NCI-H774 (cell line): ENCODE data around the gene PARP11.

ENCODE experiments used
- DNase-seq: peaks from one replicate; lab custom pipeline; 2025; lab: John Stamatoyannopoulos, UW

The PARP11 gene, protein sequence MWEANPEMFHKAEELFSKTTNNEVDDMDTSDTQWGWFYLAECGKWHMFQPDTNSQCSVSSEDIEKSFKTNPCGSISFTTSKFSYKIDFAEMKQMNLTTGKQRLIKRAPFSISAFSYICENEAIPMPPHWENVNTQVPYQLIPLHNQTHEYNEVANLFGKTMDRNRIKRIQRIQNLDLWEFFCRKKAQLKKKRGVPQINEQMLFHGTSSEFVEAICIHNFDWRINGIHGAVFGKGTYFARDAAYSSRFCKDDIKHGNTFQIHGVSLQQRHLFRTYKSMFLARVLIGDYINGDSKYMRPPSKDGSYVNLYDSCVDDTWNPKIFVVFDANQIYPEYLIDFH

DNA sequence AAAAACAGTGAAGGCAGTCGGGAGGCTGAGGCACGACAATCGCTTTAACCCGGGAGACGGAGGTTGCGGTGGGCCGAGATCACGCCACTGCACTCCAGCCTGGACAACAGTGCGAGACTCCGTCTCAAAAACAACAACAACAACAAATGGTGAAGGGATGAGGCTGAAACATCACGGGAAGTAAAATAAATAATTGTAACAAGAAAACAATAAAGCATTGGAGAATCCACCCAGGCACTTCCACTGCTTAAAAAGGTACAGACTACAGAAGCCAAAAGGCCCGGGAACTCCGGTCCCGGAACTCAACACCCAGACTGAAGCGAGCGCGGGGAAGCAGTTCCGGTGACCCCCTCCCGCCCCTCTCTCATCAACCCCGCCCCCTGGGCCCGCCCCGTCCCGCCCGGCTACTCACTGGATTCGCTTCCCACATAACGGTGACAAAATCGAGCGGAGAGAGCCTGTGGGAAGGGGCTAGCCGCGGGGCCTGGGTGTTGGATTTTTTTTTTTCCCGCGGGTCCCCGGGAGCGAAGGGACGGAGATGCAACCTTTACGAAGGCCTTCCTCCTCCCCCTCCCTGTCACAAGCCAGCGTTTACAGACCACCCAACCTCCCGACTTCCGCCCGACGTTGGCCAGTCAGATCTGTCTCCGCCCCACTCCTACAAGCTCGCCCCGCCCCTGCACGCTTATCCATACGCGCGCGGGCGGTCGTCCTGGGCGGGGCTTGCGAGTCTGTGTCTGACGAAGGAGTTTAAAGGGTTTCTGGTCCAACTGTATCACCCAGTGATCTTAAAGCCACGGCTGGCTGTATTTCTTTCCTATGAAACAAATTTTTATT, at the start of gene PARP11:
TSS of gene PARP11 (minus strand) at position 600 of the 837 bp plus-strand sequence. CDS start at position 430, 170 bp downstream.
- peak; percentile 98 for DNase-seq

DNA sequence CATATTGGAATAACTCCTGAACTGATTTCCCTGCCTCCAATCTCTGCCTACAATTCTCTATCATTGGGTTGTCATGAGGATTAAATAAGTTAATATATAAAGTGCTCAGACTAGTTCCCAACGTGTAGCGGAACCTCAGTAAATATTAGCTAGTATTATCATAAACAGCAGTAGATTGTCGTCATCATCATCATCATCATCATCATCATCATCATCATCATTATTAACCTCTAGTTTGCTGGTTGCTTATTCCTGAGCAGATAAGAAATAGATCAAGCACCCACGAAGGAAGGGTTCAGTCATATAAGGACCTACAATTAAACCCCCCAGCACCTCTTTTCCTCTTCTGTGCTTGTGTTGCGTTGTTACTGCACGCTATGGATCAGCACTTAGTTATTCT, 48.8 kb upstream of the PARP11 start:
- no peak for DNase-seq

DNA sequence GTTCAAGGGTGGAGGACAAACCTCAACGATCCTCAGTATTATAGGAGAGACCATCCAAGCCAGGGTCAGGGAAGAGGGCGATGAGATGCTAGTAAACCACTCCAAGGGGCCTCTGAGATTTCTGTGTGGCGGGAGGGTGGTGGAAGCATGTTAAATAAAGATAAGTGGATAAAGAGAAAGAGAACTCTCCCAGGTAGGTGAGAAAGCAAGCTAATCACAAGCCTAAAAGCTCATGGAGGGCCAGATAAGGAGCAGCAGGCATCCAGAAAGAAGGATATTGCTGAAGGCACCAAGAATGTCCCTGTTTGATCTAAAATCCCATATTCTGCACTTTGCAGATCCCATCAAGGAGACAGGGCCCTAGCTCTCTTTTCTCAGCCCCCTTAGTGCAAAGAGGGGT, 48.3 kb upstream of the PARP11 start:
- no peak for DNase-seq

DNA sequence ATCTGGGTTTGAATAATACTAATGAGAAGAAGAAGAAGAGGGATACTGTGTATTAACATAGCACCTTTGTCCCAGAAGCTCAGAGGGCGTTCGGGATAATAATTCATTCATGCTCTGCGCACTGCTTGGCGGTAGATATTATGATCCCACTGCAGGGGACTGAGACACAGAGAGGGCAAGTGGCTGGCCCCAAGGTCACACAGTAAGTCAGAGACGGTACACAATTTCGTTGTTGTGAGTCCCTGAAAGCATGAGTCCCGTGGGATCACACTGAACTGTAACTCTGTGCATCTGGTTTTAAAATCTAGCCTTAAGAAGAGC, 47.9 kb upstream of the PARP11 start:
- no peak for DNase-seq

DNA sequence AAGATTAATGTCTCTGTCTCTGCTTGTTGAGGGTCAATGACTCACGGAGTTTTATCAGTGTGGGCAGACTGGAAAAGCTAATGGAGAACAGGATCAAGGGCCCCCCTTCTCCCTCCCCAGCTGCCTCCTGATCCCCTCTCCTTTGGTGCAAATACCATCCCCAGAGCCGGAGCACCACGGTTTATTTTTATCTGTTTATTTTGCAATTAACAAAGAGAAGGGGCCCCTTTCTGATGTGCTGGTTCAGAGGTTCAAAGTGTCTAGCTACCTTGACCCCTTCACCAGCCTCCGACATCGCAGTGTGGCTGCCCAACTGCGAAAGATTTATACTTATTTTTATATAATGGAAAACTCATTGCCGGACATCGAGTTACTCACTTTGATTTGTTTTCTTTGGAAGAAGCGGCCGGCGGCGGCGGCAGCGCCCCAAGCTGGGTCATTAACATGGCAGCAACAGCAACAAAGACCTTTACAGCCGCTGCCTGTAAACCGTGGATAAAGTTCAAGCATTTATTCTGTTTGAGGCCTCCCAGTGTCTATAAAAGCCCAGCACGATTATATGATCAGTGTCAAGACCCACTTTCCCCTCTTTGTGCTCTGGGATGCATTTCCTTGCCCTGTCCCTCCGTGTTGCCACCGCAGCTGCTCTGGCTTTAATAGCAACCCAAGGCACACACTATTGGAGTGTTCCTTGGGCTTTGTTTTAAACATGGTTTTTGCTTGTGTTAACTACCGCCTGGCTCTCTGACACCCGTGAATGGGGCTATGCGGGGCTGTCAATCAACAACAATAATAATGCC, 47.4 kb upstream of the PARP11 start:
- no peak for DNase-seq

DNA sequence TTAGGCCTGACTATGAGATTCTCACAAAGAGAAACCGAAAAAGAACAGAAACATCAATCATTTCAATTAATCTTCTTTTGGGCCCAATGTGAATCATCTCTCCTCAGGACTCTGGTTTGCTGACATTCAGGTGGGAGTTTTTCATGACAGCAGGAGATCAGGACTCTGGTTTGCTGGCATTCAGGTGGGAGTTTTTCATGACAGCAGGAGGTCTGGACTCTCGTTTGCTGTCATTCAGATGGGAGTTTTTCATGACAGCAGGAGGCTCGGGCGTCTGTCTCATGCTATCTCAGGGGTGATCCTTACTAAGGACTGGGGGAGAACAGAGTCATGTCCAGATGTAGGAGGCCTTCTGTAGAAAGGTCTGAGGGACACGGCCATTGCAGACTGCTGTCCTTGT, 40.1 kb upstream of the PARP11 start:
- no peak for DNase-seq

DNA sequence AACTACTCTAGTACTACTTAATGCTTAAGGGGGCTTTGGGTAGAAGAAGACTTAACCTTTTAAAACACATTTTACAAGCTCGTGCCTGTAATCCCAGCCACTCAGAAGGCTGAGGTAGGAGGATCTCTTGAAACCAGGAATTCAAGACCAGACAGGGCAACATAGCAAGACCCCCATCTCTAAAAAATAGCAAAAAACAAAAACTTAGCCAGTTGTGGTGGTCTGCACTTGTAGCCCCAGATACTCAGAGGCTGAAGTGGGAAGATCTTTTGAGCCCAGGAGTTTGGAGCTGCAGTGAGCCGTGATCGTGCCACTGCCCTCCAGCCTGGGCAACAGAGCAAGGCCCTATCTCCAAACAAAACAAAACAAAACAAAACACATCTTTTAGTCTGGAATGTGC, 39.7 kb upstream of the PARP11 start:
- DNase-seq: no peak

DNA sequence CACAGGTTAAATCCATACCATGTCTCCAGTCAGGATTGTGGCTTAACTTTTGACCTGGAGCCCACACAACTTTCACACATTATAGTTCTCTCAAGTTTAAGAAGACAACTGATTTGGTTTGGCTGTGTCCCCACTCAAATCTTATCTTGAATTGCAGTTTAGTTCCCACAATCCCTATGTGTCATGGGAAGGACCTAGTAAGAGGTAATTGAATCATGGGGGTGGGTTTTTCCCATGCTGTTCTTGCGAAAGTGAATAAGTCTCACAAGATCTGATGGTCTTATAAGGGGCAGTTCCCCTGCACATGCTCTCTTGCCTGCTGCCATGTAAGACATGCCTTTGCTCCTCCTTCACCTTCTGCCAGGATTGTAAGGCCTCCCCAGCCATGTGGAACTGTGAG, 38.2 kb upstream of the PARP11 start:
- DNase-seq: no peak

DNA sequence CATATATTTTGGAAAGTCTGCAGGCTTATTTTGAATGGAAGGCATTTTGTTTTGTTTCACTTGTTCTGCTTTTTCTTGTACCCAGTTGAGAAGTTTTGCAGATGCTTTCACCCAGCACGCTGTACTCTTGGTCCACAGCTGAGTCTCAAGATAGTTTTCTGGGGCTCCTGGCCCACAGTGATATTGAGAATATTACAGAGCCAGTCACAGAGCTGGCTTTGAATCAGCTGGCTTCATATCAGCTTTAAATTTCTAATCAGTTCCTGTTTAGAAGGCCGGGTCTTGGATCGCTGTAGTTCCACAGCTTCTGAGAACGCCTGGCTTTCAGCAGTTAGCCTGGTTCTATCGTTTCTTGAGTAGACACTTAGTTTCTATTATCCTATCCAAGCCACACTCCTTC, 32.5 kb upstream of the PARP11 start:
- no peak for DNase-seq

DNA sequence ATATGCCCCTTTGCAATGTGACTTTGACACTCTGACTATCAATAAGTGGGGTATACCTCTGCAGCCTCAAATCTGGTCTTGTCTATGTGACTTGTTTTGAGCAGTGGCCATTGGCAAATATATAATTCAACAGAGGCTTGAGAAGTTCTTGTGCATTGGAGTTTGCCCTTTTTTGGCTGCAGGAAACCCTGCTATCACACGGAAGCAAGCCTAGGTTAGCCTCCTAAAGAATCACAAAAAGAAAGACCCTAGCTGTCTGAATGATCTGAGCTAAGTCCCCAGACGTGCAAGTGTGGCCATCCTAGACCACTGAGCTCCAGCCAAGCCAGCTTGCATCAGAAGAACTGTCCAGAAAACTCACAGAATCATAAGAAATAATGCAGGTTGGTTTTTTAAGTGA, 31.8 kb upstream of the PARP11 start:
- DNase-seq: no peak

DNA sequence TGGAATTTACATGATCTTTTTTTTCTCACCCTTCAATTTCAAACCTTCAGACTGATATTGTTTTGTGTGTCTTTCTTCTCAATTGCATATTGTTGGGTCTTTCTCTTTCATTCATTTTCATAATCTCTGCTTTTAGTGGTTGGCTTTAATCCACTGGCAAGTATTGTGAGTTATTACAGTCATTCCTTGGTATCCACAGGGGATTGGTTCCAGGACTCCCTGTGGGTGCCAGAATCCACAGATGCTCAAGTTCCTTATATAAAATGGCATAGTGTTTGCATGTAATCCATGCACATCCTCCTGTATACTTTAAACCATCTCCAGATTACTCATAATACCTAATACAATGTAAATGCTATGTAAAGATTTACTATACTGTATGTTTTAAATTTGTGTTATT, 29.7 kb upstream of the PARP11 start:
- no peak for DNase-seq

DNA sequence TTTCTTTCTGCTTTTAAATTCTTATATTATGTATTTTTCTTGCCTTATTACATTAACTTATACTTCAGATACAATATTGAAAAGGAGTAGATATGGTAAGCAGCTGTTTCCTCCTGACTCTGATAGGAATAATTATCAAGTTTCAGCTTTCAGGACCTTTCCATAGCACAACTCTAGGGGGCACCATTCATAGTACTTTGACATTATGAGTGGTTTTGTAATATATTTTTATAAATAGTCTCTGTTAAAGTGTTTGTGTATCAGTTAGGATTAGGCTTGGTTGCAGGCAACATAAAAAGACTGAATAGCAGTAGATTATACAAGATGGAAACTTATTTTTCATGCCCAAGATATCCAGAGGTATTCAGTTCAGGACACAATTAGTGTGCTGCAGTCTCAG, 27.9 kb upstream of the PARP11 start:
- no peak for DNase-seq

DNA sequence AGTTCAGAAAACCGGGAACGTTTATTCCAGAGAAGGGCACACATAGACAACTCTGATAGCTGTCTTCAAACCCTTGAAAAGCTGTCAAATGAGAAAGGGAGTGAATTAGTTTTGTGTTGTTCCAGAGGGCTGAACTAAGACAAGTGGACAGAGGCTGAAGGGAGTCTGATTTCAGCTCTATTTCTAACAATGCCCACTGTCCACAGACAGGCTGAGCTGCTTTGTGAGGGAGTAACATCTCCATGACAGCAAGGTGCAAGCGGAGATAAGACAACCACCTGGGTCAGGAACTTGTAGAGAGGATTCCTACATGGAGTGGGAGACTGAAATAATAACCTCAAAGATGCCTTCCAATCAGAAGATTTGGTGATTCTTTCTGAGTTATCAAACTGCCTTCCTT, 25.6 kb upstream of the PARP11 start:
- no peak for DNase-seq

DNA sequence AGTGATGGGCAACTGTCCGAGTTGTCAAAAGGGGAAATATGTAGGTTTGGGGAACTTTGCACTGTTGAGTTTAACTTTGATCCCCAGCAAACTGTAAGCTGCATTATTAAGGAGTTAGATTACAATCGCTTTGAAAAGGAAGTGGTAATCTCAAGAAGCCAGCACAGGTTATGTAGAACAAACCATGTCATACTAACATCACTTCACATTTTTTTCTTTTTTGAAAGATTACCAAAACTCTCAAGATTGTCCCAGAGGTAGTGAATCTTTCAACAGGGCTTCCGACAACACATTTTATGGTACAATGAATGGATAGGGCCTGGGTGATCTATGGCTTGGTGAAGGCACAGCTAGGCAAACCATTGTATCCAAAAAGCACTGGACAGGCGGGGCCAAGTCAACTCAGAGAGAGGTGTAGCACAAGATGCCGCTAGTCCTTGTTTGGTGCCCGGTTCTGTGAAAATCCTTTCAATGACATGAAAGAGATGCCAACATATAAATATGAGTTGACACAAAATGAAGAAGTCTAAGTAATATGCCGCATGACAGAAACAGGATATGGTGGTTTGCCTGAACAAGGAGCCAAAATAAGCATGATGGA, 24.3 kb upstream of the PARP11 start:
- DNase-seq: no peak

DNA sequence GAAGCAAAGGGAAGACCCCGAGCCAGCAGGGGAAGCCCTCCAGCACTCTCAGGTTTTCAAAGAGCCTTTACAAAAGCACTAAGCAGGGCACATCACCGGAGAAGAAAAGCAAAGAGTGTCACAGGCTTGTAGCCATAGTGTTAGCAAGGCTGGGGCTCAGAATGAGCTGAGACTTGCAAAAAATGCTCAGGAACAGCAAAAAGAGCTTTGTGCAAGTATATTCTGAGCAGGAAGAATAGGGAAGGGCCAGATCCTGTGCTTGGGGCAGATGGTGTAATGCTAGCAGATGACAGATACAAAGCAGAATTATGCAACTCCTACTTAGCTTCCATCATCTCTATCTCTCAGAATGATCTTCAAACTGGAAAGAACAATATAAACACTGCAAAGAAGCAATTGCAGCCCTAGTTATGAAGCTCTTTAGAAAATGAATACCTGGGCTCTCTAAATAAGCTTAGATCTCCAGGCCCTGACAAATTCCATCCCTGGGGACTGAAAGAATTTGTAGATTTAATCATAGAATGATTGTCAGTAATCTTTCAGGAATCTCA, 23.7 kb upstream of the PARP11 start:
- DNase-seq: no peak

DNA sequence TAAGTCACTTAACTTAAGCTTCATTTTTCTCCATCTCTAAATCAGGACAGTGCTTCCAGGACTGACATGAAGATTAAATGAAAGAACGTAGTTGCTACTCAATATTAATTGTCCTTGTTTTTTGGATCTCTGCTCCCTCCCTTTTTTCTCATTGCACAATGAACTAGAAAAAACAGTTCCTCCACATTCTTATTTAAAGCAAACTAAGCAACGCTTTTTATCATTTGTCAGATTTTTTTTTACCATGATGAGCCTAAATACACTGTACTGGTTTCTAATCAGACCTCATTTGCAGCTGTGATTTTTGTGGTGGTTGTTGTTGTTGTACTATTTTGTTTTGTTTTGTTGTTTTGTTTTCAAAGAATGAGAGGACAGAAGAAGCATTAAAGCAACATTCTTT, 23.2 kb upstream of the PARP11 start:
- no peak for DNase-seq

DNA sequence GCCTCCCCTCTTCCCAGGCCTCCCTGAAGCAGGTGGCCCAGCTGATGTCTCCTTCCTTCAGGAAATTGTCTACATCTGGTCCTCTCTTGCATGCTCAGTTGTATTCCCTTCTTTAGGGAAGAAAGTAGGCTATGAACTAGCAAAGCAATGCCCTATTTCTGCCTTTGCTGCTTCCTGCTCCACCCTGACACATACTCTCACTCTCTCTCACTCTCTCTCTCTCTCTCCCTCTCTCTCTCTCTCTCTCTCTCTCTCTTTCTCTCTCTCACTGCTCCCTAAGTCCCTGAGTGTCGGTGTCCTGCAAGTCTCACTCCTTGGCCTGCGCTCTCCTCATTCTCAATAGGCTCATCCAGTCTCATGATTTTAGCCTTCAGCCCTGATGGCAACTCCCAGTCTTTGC, 19.4 kb upstream of the PARP11 start:
- DNase-seq: no peak

DNA sequence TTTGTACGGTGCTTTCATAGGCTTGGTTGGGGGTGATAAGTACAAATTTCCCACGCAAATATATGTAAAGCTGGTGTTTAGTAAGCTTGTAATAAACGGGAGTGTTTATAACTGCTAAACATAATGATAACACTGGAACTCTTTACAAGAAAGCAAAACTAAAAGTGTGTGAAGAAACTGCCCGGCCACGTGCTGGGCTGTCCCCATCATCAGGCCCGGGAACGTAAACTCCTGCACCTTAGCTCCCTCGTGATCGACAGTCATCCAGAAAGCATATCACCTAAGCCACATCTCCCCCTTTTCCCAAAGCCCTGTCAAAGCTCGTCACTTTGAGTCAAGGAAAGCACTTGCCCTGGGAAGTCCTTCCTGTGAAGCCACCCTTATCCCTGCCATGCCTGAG, 18.0 kb upstream of the PARP11 start:
- no peak for DNase-seq

DNA sequence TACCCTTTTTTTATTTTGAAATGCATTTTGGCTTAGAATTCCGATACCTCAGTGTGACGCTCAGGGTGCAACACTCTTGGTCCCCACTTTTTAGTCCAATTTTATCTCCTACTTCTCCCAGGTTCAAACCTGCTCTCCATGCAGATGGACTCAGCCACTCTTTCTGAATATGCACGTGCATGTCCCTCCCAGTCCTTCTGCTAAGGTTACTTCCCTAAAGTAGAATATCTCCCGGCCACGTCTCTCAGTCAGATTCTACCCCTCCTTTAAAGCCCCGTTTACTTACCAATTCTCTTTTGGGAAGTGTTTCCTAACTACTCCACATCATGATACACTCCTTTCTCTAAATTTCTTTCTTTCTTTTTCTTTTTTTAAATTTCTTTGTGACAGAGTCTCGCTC, 15.5 kb upstream of the PARP11 start:
- DNase-seq: no peak

DNA sequence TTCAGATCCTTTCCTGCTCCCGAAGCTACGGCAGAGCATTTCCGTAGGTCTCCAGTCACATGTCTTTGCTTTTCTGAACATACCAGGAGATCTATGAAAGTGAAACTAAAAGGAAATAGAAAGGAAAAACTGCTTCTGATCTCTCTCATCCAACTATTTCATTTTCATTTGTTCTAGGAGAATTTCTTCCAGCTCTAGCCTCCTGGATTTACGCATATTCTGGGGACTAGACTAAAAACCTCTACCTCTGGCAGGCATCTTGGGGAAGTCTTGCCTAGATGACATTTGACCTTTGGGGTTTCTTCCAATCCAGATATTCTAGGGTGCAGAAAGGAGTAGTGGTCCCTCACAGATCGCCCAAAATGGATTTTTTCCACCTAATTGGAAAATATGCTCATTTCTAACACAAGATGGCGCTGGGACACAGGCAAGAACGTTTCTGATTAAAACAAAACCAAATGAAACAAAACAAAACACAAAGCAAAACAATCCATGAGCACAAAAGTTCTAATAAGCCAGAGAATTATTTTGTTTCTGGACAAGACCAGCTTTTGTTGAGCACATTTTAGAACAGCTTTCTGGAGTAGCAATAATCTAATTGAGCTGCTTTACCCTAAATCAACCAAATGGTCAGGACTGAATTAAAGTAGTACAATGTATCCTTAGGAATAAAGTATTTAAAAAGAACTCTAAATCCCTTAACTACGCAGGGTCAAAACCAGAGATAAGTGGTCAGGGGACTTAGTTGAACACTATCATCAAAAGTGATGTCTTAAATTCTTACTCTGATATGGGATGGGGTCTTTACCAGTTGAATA, 12.3 kb upstream of the PARP11 start:
- peak; percentile 55 for DNase-seq

DNA sequence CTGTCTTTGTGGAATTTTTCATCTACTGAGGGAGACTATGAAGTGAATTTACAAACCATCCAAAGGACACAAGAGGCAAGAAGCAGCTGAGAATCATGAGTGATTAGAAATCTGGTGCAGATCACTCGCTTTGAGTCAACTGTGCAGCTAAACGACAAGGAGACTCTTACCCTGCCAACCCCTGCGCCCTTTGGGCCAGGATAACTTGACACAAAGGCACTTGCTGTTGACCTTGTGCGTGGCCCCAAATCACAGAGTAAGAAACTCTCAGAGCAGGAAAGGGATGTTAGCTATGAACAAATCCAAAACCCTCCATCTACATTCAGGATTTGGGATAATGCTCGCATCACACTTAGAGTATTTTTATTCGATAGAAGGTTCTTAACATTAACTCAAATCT, 11.5 kb upstream of the PARP11 start:
- no peak for DNase-seq
